ENCODE measurements around the gene PURA. TPM values are rescaled to one million over a fixed set of nuclear protein-coding genes. Genes with fewer than 3 reads are reported as not detected.
A peak's percentile ranks its signal among the peaks of the same experiment; 100 is the strongest.

The PURA gene
- total RNA-seq, 5 donors from 2014 or later (not counting 1 experiment from before 2014, with no cell fraction given) = 10.8 to 28.1 (median 25.3) TPM

DNA sequence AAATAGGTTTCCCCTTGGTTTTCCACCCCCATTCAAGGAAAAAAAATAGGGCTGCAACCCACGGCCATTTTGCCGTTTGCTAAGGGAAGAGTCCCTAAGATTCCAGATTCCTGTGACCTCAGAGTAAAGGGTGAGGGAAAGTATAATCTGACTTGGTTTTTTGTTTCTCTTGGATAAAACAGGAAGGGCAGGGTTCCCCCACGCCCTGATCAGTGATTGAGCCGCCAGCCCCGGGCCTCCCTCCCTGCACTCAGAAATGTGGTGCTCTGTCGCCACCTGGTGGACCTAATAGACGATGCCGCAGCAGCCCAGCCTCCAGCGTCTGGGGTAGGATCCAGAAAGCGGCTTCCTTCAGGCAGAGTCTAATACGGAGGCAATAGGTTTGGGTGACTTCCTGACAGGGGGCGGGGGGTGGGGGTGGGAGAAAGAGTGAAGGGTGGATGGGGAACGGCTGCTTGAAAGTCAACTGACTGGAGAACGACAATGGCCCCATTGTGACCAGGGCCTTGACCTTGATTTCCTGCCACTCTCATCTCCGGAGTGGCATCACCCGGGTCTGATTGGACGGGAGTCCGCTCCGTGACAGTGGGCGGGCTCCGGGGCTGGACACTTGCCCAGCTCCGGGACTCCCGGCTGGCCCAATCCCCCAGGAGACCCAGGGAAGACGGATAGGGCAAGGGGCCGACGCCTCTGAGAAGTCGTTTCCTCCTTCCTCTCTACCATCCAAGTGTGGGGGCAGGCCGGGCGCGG, 43.3 kb downstream of the PURA start:
- ChIA-PET CTCF (interaction anchor here (0.6 to 1.4 kb wide), 3 partner anchors 35 to 87 kb away, joined by 4 to 8 read pairs (median 4); no protein-coding TSS in a partner anchor), POLR2A (no interaction called here)
- Mint-ChIP-seq H3K4me1 (peaks cover 6 to 11% (median 8%) of the 10 kb centered on the region in 3 donors), H3K9me3 (no peaks in the 10 kb centered on the region), H3K4me3 (peak overlapping the region in 2 of 3 donors; percentile 14 to 43), H3K27ac (no peak overlapping the region), H3K27me3 (peaks cover 0 to under 1% of the 10 kb centered on the region in 2 donors), H3K36me3 (no peaks in the 10 kb centered on the region)
- DNase-seq = peak; percentile 63 to 93 (median 82)
- Histone ChIP-seq H3K27me3 (replicated peaks in 1 of 2; ENCODE audit: control insufficient read depth in 2 of 2, extremely low read depth in 1 of 2, insufficient read depth in 2 of 2, low read length in 1 of 2) (peaks cover 0 to 2% of the 10 kb centered on the region in 2 experiments), H3K4me3 (ENCODE audit: control insufficient read depth in 1 of 2, extremely low read depth in 1 of 2, low read length in 1 of 2) (peak overlapping the region in 1 of 2 donors; percentile 4), H3K36me3 (ENCODE audit: control insufficient read depth in 2 of 2, extremely low read depth in 1 of 2, insufficient read depth in 1 of 2, low read length in 1 of 2) (no peaks in the 10 kb centered on the region), H3K9me3 (no peaks in the 10 kb centered on the region), H3K27ac (ENCODE audit: low read length) (no peak overlapping the region), H3K4me1 (ENCODE audit: control insufficient read depth in 1 of 2, extremely low read depth in 1 of 2, insufficient read depth in 2 of 2, low read length in 2 of 2) (peaks cover 2 to 10% of the 10 kb centered on the region in 2 experiments)
- ATAC-seq (replicated peaks in 1 of 4) = peak; percentile 97 to 100 (median 99)
- 9% methylated on average over 23 of the region's 30 CpGs for WGBS (ENCODE audit: insufficient coverage)

DNA sequence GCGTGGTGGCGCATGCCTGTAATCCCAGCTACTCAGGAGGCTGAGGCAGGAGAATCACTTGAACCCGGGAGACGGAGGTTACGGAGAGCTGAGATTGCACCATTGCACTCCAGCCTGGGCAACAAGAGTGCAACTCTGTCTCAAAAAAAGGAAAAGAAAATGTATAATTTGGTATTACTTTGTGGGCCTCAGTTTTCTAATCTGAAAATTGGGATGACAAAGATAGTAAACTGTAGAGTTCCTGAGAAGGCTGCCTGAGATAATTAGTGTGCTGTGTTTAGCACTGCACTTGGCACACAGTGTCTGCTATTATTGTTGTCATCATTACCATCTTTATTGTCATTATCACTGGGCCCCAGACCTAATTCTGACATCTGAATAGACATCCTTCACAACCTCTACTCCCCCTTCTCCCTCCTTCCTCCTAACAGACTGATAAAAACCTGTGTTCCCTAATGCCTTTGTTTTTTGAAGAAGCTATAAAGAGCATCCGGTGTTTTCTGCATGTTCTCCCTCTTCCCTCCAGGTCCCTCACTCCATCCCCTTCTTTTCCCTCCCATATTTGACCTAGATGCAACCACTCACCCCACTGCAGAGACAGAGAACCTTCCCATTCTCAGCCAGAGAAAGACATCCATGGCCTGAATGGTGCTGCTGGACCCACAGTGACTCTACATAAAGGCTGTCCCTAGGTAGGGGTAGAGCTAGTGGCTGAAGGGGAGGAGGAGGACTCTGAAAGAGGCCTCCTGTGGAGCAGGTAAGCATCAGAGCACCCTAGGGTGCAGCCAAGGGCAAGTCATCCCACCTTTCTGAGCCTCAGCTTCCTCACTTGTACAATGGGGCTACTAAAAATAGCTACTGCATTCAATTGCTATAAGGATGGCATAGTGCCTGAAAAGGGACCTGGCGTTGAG, 45.4 kb downstream of the PURA start:
- POLR2A ChIA-PET = no interaction called here
- 100% methylated on average over 3 of the region's 7 CpGs for WGBS (ENCODE audit: insufficient coverage)
- peaks cover 2 to 10% of the 10 kb centered on the region in 2 experiments for H3K4me1 ChIP-seq (ENCODE audit: control insufficient read depth in 1 of 2, extremely low read depth in 1 of 2, insufficient read depth in 2 of 2, low read length in 2 of 2)
- DNase-seq (no peak), ATAC-seq (replicated peaks in 1 of 4) (no peak)
- H3K4me1 Mint-ChIP-seq = peaks cover 6 to 11% (median 8%) of the 10 kb centered on the region in 3 donors
- no peak overlapping the region for H3K27ac ChIP-seq (ENCODE audit: low read length)
- no peaks in the 10 kb centered on the region for H3K36me3 ChIP-seq (ENCODE audit: control insufficient read depth in 2 of 2, extremely low read depth in 1 of 2, insufficient read depth in 1 of 2, low read length in 1 of 2)
- H3K27ac Mint-ChIP-seq = no peak overlapping the region
- peaks cover 0 to 6% of the 10 kb centered on the region in 2 experiments for H3K27me3 ChIP-seq (replicated peaks in 1 of 2; ENCODE audit: control insufficient read depth in 2 of 2, extremely low read depth in 1 of 2, insufficient read depth in 2 of 2, low read length in 1 of 2)
- H3K9me3 ChIP-seq = no peaks in the 10 kb centered on the region
- H3K4me3 Mint-ChIP-seq = no peak overlapping the region
- H3K9me3 Mint-ChIP-seq = no peaks in the 10 kb centered on the region
- no peaks in the 10 kb centered on the region for H3K36me3 Mint-ChIP-seq
- peaks cover 2 to 4% of the 10 kb centered on the region in 2 donors for H3K27me3 Mint-ChIP-seq
- CTCF ChIA-PET = interaction anchor here (0.6 to 1.6 kb wide), 7 partner anchors 14 to 1091 kb away, joined by 3 to 6 read pairs (median 4); no protein-coding TSS in a partner anchor
- no peak overlapping the region for H3K4me3 ChIP-seq (ENCODE audit: control insufficient read depth in 1 of 2, extremely low read depth in 1 of 2, low read length in 1 of 2)

DNA sequence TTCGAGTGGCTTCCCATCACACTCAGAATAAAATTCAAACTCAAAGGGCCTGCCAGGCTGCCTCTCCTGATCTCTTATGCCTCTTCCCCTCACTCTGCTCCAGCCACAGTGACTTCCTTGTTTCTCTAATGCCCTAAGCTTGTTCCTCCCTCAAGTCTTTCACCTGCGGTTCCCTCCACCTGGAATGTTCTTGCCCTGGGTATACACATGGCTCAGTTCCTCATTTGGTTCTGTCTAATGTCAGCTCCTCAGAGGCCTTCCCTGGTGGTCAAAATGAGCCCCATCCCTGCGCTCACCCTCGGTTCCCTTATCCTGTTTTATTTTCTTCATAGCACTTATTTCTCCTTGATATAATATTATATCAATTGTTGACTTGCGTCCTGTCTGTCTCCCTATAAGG, 48.4 kb downstream of the PURA start:
- no peaks in the 10 kb centered on the region for H3K36me3 ChIP-seq (ENCODE audit: control insufficient read depth in 2 of 2, extremely low read depth in 1 of 2, insufficient read depth in 1 of 2, low read length in 1 of 2)
- Mint-ChIP-seq H3K4me3 (no peak overlapping the region), H3K27me3 (peaks cover 2 to 4% of the 10 kb centered on the region in 2 donors), H3K4me1 (peaks cover 0 to 3% (median 2%) of the 10 kb centered on the region in 3 donors), H3K9me3 (no peaks in the 10 kb centered on the region), H3K36me3 (peaks cover 3% of the 10 kb centered on the region), H3K27ac (no peak overlapping the region)
- ChIA-PET POLR2A (no interaction called here), CTCF (no interaction called here)
- ATAC-seq (replicated peaks in 1 of 4) = no peak
- H3K4me1 ChIP-seq (ENCODE audit: control insufficient read depth in 1 of 2, extremely low read depth in 1 of 2, insufficient read depth in 2 of 2, low read length in 2 of 2) = peaks cover 0 to 4% of the 10 kb centered on the region in 2 experiments
- no peak for DNase-seq
- H3K4me3 ChIP-seq (ENCODE audit: control insufficient read depth in 1 of 2, extremely low read depth in 1 of 2, low read length in 1 of 2) = no peak overlapping the region
- H3K27me3 ChIP-seq (replicated peaks in 1 of 2; ENCODE audit: control insufficient read depth in 2 of 2, extremely low read depth in 1 of 2, insufficient read depth in 2 of 2, low read length in 1 of 2) = peaks cover 0 to 4% of the 10 kb centered on the region in 2 experiments
- no peak overlapping the region for H3K27ac ChIP-seq (ENCODE audit: low read length)
- H3K9me3 ChIP-seq = no peaks in the 10 kb centered on the region
- 95% methylated on average over 2 of the region's 5 CpGs for WGBS (ENCODE audit: insufficient coverage)

DNA sequence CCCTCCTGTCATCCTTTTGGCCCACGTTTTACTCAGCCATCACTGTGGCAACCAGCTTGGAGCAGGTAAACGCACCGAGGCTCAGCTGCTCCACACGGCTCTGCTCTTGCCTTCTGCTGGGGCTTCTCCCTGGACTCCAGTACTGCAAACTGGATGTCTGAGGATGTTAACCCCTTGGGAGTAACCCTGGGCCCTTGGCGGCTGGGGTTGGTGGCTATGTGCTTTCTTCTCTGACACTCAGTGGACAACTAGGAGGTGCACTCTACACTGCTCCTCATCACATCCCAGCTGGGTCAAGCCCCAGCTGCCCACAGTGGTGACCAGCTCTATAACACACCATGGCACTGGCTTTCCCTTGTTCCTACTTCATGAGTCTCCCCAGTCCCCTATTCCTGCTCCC, 48.9 kb downstream of the PURA start:
- H3K27ac Mint-ChIP-seq = no peak overlapping the region
- ATAC-seq (replicated peaks in 1 of 4) = no peak
- H3K36me3 Mint-ChIP-seq = peaks cover 3% of the 10 kb centered on the region
- peaks cover 2 to 4% of the 10 kb centered on the region in 2 donors for H3K27me3 Mint-ChIP-seq
- no peaks in the 10 kb centered on the region for H3K36me3 ChIP-seq (ENCODE audit: control insufficient read depth in 2 of 2, extremely low read depth in 1 of 2, insufficient read depth in 1 of 2, low read length in 1 of 2)
- H3K27me3 ChIP-seq (replicated peaks in 1 of 2; ENCODE audit: control insufficient read depth in 2 of 2, extremely low read depth in 1 of 2, insufficient read depth in 2 of 2, low read length in 1 of 2) = peaks cover 0 to 4% of the 10 kb centered on the region in 2 experiments
- WGBS (ENCODE audit: insufficient coverage) = 71% methylated on average over 5 of the region's 5 CpGs
- H3K9me3 ChIP-seq = no peaks in the 10 kb centered on the region
- no peaks in the 10 kb centered on the region for H3K4me1 Mint-ChIP-seq
- H3K4me3 Mint-ChIP-seq = no peak overlapping the region
- no peaks in the 10 kb centered on the region for H3K9me3 Mint-ChIP-seq
- POLR2A ChIA-PET = no interaction called here
- no peaks in the 10 kb centered on the region for H3K4me1 ChIP-seq (ENCODE audit: control insufficient read depth in 1 of 2, extremely low read depth in 1 of 2, insufficient read depth in 2 of 2, low read length in 2 of 2)
- H3K4me3 ChIP-seq (ENCODE audit: control insufficient read depth in 1 of 2, extremely low read depth in 1 of 2, low read length in 1 of 2) = no peak overlapping the region
- CTCF ChIA-PET = no interaction called here
- no peak for DNase-seq
- no peak overlapping the region for H3K27ac ChIP-seq (ENCODE audit: low read length)

DNA sequence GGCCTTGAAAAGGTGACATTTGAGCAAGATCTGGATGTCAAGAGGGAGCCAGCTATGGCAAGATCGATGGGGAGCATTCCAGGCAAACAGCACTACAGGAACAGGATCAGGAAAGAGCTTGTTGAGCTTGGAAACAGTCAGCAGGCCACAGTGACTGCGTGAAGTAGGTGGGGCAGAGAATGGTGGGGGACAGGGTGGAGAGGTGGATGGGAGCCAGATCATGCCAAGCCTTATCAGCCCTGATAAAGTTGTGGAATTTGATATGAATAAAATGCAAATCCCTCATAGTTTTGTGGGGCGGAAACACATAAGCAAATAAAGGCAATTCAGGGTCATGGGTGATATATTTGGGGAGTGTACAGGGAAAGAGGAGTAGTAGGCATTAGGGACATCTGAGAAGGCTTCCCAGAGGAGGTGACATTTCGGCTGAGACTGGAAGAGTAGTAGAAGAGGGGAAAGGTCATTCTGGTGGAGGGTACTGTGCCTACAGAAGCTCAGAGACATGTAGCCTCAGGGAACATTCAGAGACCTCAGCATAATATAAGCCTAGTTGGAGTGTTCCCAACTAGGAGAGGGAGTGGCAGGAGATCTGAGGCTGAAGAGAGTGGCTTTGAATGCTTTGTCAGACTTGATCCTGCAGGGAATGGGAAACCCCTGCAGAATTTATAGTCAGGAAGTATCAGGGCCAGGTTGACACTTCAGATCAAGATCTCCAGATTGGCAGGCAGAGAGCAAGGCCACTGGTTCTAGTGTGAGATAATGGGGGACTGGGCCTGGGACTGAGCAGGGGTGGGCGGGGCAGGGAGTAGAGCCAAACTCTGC, 51.4 kb downstream of the PURA start:
- Histone ChIP-seq H3K27me3 (replicated peaks in 1 of 2; ENCODE audit: control insufficient read depth in 2 of 2, extremely low read depth in 1 of 2, insufficient read depth in 2 of 2, low read length in 1 of 2) (peaks cover 0 to 4% of the 10 kb centered on the region in 2 experiments), H3K9me3 (no peaks in the 10 kb centered on the region), H3K36me3 (ENCODE audit: control insufficient read depth in 2 of 2, extremely low read depth in 1 of 2, insufficient read depth in 1 of 2, low read length in 1 of 2) (no peaks in the 10 kb centered on the region), H3K27ac (ENCODE audit: low read length) (no peak overlapping the region), H3K4me3 (ENCODE audit: control insufficient read depth in 1 of 2, extremely low read depth in 1 of 2, low read length in 1 of 2) (no peak overlapping the region), H3K4me1 (ENCODE audit: control insufficient read depth in 1 of 2, extremely low read depth in 1 of 2, insufficient read depth in 2 of 2, low read length in 2 of 2) (no peaks in the 10 kb centered on the region)
- no peaks in the 10 kb centered on the region for H3K9me3 Mint-ChIP-seq
- no peaks in the 10 kb centered on the region for H3K4me1 Mint-ChIP-seq
- POLR2A ChIA-PET = no interaction called here
- WGBS (ENCODE audit: insufficient coverage) = 82% methylated on average over 4 of the region's 5 CpGs
- ATAC-seq (replicated peaks in 1 of 4) (no peak), DNase-seq (no peak)
- peaks cover 6% of the 10 kb centered on the region for H3K36me3 Mint-ChIP-seq
- CTCF ChIA-PET = no interaction called here
- H3K27ac Mint-ChIP-seq = no peak overlapping the region
- peaks cover 2 to 4% of the 10 kb centered on the region in 2 donors for H3K27me3 Mint-ChIP-seq
- H3K4me3 Mint-ChIP-seq = no peak overlapping the region

DNA sequence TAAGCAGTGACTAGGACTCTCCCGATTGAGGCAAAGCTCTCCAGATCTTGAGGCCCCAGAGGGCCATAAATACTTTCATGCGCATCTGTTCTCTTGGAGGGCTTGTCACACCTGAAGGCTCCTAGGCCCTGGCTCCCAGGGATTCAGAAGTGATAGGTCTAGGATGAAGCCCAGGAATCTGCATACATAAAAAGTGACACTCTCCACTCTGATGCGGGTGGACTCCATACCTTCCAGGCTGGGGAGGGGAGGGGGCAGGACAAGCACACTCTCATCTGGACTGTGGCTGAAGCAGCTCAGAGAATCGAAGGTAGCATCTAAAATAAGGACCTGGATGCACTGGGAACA, 52.0 kb downstream of the PURA start:
- Mint-ChIP-seq H3K27me3 (peaks cover 2 to 4% of the 10 kb centered on the region in 2 donors), H3K9me3 (no peaks in the 10 kb centered on the region), H3K4me3 (no peak overlapping the region), H3K36me3 (peaks cover 6% of the 10 kb centered on the region), H3K4me1 (no peaks in the 10 kb centered on the region), H3K27ac (no peak overlapping the region)
- WGBS (ENCODE audit: insufficient coverage) = 60% methylated on average over 3 of the region's 4 CpGs
- no peaks in the 10 kb centered on the region for H3K4me1 ChIP-seq (ENCODE audit: control insufficient read depth in 1 of 2, extremely low read depth in 1 of 2, insufficient read depth in 2 of 2, low read length in 2 of 2)
- CTCF ChIA-PET = no interaction called here
- ATAC-seq (replicated peaks in 1 of 4) = no peak
- peaks cover 0 to 4% of the 10 kb centered on the region in 2 experiments for H3K27me3 ChIP-seq (replicated peaks in 1 of 2; ENCODE audit: control insufficient read depth in 2 of 2, extremely low read depth in 1 of 2, insufficient read depth in 2 of 2, low read length in 1 of 2)
- no peak for DNase-seq
- no peak overlapping the region for H3K4me3 ChIP-seq (ENCODE audit: control insufficient read depth in 1 of 2, extremely low read depth in 1 of 2, low read length in 1 of 2)
- no peaks in the 10 kb centered on the region for H3K9me3 ChIP-seq
- no peaks in the 10 kb centered on the region for H3K36me3 ChIP-seq (ENCODE audit: control insufficient read depth in 2 of 2, extremely low read depth in 1 of 2, insufficient read depth in 1 of 2, low read length in 1 of 2)
- no peak overlapping the region for H3K27ac ChIP-seq (ENCODE audit: low read length)
- POLR2A ChIA-PET = no interaction called here

Measured in T-cell (primary cell).